ENCODE measurements around the gene SP3. TPM values are rescaled to one million over a fixed set of nuclear protein-coding genes. Genes with fewer than 3 reads are reported as not detected.

SP3 gene
- total and polyA plus RNA-seq, 3 experiments from 2014 or later = 61.0 to 98.4 (median 93.0) TPM

DNA sequence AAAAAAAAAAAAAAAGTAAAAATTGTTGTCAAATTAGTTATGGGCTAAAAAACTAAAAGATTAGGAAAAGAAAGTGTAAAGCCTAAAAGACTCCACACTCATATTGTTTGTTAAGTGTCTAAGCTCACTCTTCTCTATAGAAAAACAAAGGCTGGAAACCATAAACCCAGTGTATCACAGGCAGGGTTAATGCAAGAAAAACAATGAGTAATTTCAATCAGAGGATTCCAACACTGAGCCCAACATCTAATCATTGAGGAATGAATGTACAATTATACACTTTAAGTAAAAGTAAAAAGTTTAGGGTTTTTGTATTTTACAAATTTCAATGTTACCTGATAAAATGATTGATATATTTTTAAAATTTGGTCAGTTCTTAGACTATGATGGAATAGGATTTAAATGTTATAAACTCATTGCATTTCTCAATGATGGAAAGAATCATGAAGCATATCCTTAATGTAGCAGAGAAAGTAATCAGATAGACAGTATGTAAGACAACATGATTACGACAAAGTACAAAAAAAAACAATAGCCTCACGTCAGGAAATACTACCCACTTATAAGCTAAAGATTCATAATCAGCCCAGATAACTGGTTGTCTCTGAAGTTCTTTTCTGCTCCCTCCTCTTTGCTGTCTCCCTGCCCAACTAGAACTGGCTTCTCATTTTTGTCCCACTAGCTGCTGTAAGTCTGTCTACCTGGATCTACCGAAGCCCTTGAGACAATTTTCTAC, 44.5 kb upstream of the SP3 start:
- H3K4me1 Mint-ChIP-seq = peaks cover 0 to 11% (median 2%) of the 10 kb centered on the region in 3 donors
- CTCF ChIA-PET = interaction anchor here (0.5 kb wide), 1 partner anchor 48 kb away, joined by 3 read pairs; no protein-coding TSS in a partner anchor
- H3K4me3 Mint-ChIP-seq = no peak overlapping the region
- no peaks in the 10 kb centered on the region for H3K9me3 ChIP-seq (ENCODE audit: low read length)
- no peak overlapping the region for H3K27ac Mint-ChIP-seq
- no peaks in the 10 kb centered on the region for H3K9me3 Mint-ChIP-seq
- no peak overlapping the region for H3K27ac ChIP-seq (ENCODE audit: low read depth, low read length)
- DNase-seq = no peak
- H3K4me3 ChIP-seq (ENCODE audit: low read length) = no peak overlapping the region
- no peaks in the 10 kb centered on the region for H3K27me3 ChIP-seq (ENCODE audit: insufficient read depth, low read length, poor library complexity, severe bottlenecking)
- H3K4me1 ChIP-seq (ENCODE audit: insufficient read depth, low read length) = no peaks in the 10 kb centered on the region
- POLR2A ChIA-PET = no interaction called here
- no peaks in the 10 kb centered on the region for H3K36me3 ChIP-seq (ENCODE audit: insufficient read depth, low read length)
- H3K27me3 Mint-ChIP-seq = peaks cover 4 to 24% of the 10 kb centered on the region in 2 donors
- peaks cover 0 to 1% (median 0%) of the 10 kb centered on the region in 3 donors for H3K36me3 Mint-ChIP-seq

GRCh38 chr2:174008720-174009119, 43.5 kb upstream of the SP3 start:
- H3K27ac ChIP-seq (ENCODE audit: low read depth, low read length) = no peak overlapping the region
- H3K4me1 ChIP-seq (ENCODE audit: insufficient read depth, low read length) = no peaks in the 10 kb centered on the region
- peaks cover 4 to 26% of the 10 kb centered on the region in 2 donors for H3K27me3 Mint-ChIP-seq
- H3K4me3 Mint-ChIP-seq = no peak overlapping the region
- H3K9me3 ChIP-seq (ENCODE audit: low read length) = no peaks in the 10 kb centered on the region
- ChIA-PET CTCF (interaction anchor here (0.5 kb wide), 1 partner anchor 47 kb away, joined by 3 read pairs; no protein-coding TSS in a partner anchor), POLR2A (no interaction called here)
- no peaks in the 10 kb centered on the region for H3K9me3 Mint-ChIP-seq
- peaks cover 0 to 11% (median 2%) of the 10 kb centered on the region in 3 donors for H3K4me1 Mint-ChIP-seq
- no peak overlapping the region for H3K4me3 ChIP-seq (ENCODE audit: low read length)
- H3K27me3 ChIP-seq (ENCODE audit: insufficient read depth, low read length, poor library complexity, severe bottlenecking) = no peaks in the 10 kb centered on the region
- no peak overlapping the region for H3K27ac Mint-ChIP-seq
- DNase-seq = no peak
- no peaks in the 10 kb centered on the region for H3K36me3 ChIP-seq (ENCODE audit: insufficient read depth, low read length)
- peaks cover 0 to 1% (median 0%) of the 10 kb centered on the region in 3 donors for H3K36me3 Mint-ChIP-seq

DNA sequence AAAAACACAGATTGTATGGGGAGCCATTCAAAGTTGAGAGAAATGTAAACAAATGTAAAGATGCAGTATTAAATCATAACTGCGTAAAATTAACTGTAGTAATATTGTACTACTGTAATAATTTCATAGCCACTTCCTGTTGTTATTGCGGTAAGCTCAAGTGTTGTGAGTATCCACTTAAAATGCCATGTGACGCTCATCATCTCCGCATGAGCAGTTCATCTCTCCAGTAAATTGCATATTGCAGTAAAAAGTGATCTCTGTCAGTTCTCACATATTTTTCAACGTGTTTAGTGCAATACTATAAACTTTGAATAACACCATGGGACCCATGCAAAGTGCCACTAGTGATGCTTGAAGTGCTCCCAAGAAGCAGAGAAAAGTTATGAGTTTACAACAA, 41.8 kb upstream of the SP3 start:
- H3K27me3 Mint-ChIP-seq = peaks cover 0 to 20% of the 10 kb centered on the region in 2 donors
- POLR2A ChIA-PET = no interaction called here

DNA sequence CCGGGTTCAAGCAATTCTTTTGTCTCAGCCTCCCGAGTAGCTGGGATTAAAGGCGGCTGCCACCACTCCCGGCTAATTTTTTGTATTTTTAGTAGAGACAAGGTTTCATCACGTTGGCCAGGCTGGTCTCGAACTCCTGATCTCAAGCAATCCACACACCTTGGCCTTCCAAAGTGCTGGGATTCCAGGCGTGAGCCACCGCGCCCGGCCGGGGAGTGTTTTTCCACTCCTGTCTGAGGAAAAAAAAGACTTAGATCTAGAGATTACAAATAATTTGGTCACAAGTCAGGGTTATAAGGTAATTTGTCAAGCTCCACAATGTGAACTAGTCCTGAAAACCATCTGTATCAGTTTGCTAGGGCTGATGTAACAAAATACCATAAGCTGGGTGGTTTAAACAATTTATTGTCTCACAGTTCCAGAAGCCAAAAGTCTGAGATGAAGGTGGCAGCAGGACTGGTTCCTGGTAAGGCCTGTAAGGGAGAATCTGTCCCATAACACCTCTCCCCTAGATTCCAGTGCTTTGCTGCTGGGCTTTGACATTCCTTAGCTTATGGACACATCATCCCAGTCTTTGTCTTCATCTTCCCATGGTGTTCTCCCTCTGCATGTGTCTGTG, 40.7 kb upstream of the SP3 start:
- DNase-seq = no peak
- Mint-ChIP-seq H3K36me3 (peaks cover 0 to 1% (median 0%) of the 10 kb centered on the region in 3 donors), H3K9me3 (no peaks in the 10 kb centered on the region), H3K27ac (no peak overlapping the region), H3K27me3 (peaks cover 0 to 18% of the 10 kb centered on the region in 2 donors), H3K4me3 (no peak overlapping the region), H3K4me1 (no peaks in the 10 kb centered on the region)
- Histone ChIP-seq H3K4me3 (ENCODE audit: low read length) (no peak overlapping the region), H3K27ac (ENCODE audit: low read depth, low read length) (no peak overlapping the region), H3K27me3 (ENCODE audit: insufficient read depth, low read length, poor library complexity, severe bottlenecking) (no peaks in the 10 kb centered on the region), H3K4me1 (ENCODE audit: insufficient read depth, low read length) (no peaks in the 10 kb centered on the region), H3K9me3 (ENCODE audit: low read length) (no peaks in the 10 kb centered on the region), H3K36me3 (ENCODE audit: insufficient read depth, low read length) (no peaks in the 10 kb centered on the region)
- POLR2A ChIA-PET = no interaction called here
- CTCF ChIA-PET = no interaction called here

More for the DNA sequence above, 41.8 kb upstream of the SP3 start:
- Mint-ChIP-seq H3K9me3 (no peaks in the 10 kb centered on the region), H3K4me3 (no peak overlapping the region), H3K4me1 (no peaks in the 10 kb centered on the region), H3K36me3 (peaks cover 0 to 1% (median 0%) of the 10 kb centered on the region in 3 donors), H3K27ac (no peak overlapping the region)
- Histone ChIP-seq H3K27ac (ENCODE audit: low read depth, low read length) (no peak overlapping the region), H3K4me1 (ENCODE audit: insufficient read depth, low read length) (no peaks in the 10 kb centered on the region), H3K4me3 (ENCODE audit: low read length) (no peak overlapping the region), H3K27me3 (ENCODE audit: insufficient read depth, low read length, poor library complexity, severe bottlenecking) (no peaks in the 10 kb centered on the region), H3K36me3 (ENCODE audit: insufficient read depth, low read length) (no peaks in the 10 kb centered on the region), H3K9me3 (ENCODE audit: low read length) (no peaks in the 10 kb centered on the region)
- CTCF ChIA-PET = no interaction called here
- DNase-seq = no peak

DNA sequence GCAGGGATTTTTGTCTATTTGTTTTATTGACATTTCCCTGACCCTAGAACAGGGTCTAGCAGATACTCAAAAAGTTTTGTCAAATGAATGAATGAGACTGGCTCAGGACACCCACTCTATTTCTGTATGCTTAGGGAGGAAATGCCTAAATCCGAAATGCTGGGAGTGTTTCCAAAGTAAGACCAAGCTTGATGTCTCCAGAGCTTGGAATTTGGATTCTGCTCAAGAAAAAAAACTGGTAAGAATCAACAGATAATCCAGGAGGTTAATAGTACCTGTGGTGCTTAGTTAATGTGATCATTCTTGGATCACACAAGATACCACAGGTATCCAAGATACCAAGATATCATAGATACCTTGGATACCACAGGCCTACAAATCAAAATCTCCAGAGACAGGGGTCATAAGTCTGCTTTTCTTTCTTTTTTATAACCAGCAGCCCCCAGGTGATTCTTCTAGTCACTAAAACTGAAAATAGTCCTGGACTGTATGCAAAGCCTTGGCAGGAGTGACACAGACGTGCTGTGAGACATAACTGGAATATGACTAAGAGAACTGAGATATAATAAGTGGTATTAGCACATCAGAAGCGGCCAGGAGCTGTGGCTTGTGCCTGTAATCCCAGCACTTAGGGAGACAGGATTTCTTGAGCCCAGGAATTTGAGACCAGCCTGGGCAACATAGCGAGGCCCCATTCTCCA, 39.9 kb upstream of the SP3 start:
- POLR2A ChIA-PET = no interaction called here
- peak overlapping the region in 1 of 8 donors; percentile 6 for H3K27ac Mint-ChIP-seq
- H3K4me3 Mint-ChIP-seq = no peak overlapping the region
- Histone ChIP-seq H3K27ac (ENCODE audit: low read depth, low read length) (no peak overlapping the region), H3K9me3 (ENCODE audit: low read length) (no peaks in the 10 kb centered on the region), H3K36me3 (ENCODE audit: insufficient read depth, low read length) (no peaks in the 10 kb centered on the region), H3K4me3 (ENCODE audit: low read length) (no peak overlapping the region), H3K27me3 (ENCODE audit: insufficient read depth, low read length, poor library complexity, severe bottlenecking) (no peaks in the 10 kb centered on the region), H3K4me1 (ENCODE audit: insufficient read depth, low read length) (no peaks in the 10 kb centered on the region)
- CTCF ChIA-PET = no interaction called here
- H3K9me3 Mint-ChIP-seq = no peaks in the 10 kb centered on the region
- no peak for DNase-seq
- no peaks in the 10 kb centered on the region for H3K36me3 Mint-ChIP-seq
- peaks cover 0 to 14% of the 10 kb centered on the region in 2 donors for H3K27me3 Mint-ChIP-seq
- H3K4me1 Mint-ChIP-seq = no peaks in the 10 kb centered on the region

GRCh38 chr2:174003720-174004695, 38.8 kb upstream of the SP3 start:
- H3K9me3 Mint-ChIP-seq = no peaks in the 10 kb centered on the region
- H3K27me3 ChIP-seq (ENCODE audit: insufficient read depth, low read length, poor library complexity, severe bottlenecking) = no peaks in the 10 kb centered on the region
- no peak overlapping the region for H3K27ac ChIP-seq (ENCODE audit: low read depth, low read length)
- ChIA-PET POLR2A (no interaction called here), CTCF (interaction anchor here (1.0 kb wide), 1 partner anchor 40 kb away, joined by 3 read pairs; no protein-coding TSS in a partner anchor)
- DNase-seq = no peak
- no peaks in the 10 kb centered on the region for H3K9me3 ChIP-seq (ENCODE audit: low read length)
- peak overlapping the region in 1 of 8 donors; percentile 47 for H3K27ac Mint-ChIP-seq
- H3K4me3 ChIP-seq (ENCODE audit: low read length) = no peak overlapping the region
- H3K4me1 ChIP-seq (ENCODE audit: insufficient read depth, low read length) = no peaks in the 10 kb centered on the region
- H3K36me3 Mint-ChIP-seq = no peaks in the 10 kb centered on the region
- no peaks in the 10 kb centered on the region for H3K4me1 Mint-ChIP-seq
- H3K36me3 ChIP-seq (ENCODE audit: insufficient read depth, low read length) = no peaks in the 10 kb centered on the region
- H3K27me3 Mint-ChIP-seq = peaks cover 4 to 18% of the 10 kb centered on the region in 2 donors
- H3K4me3 Mint-ChIP-seq = no peak overlapping the region

GRCh38 chr2:174002679-174003078, 37.5 kb upstream of the SP3 start:
- ChIA-PET POLR2A (no interaction called here), CTCF (no interaction called here)
- H3K4me1 ChIP-seq (ENCODE audit: insufficient read depth, low read length) = no peaks in the 10 kb centered on the region
- Mint-ChIP-seq H3K27ac (no peak overlapping the region), H3K36me3 (no peaks in the 10 kb centered on the region), H3K4me1 (no peaks in the 10 kb centered on the region), H3K4me3 (no peak overlapping the region), H3K9me3 (no peaks in the 10 kb centered on the region), H3K27me3 (peaks cover 4 to 20% of the 10 kb centered on the region in 2 donors)
- H3K27ac ChIP-seq (ENCODE audit: low read depth, low read length) = no peak overlapping the region
- no peaks in the 10 kb centered on the region for H3K27me3 ChIP-seq (ENCODE audit: insufficient read depth, low read length, poor library complexity, severe bottlenecking)
- H3K9me3 ChIP-seq (ENCODE audit: low read length) = no peaks in the 10 kb centered on the region
- DNase-seq = no peak
- no peak overlapping the region for H3K4me3 ChIP-seq (ENCODE audit: low read length)
- no peaks in the 10 kb centered on the region for H3K36me3 ChIP-seq (ENCODE audit: insufficient read depth, low read length)

Data from CD8-positive, alpha-beta memory T cell (primary cell).